Choroid plexus epithelial cell (primary cell): Measurements from ENCODE around the gene F5.
"Not testable (repeated sequence)": the region's sequence is repeated elsewhere in the genome, so short reads cannot be mapped to it uniquely, and the experiment has no call there.

Experiments used
- DNase-seq: peaks from one replicate; pipeline ENCODE4 v3.0.0-alpha.2; 2010; ENCODE audit warnings: low read depth
- H3K4me3 ChIP-seq: 2 replicates; pipeline ENCODE4 v1.5.1; 2011; ENCODE audit warnings: low read depth, mild to moderate bottlenecking, control low read depth, low read length, moderate library complexity
- TF ChIP-seq, protein P1 (sequence below): conservative IDR thresholded peaks from 2 replicates; pipeline ENCODE4 v1.5.1; 2011; ENCODE audit warnings: low read depth, mild to moderate bottlenecking, control low read depth, inconsistent platforms, low read length, moderate library complexity

The F5 gene

DNA sequence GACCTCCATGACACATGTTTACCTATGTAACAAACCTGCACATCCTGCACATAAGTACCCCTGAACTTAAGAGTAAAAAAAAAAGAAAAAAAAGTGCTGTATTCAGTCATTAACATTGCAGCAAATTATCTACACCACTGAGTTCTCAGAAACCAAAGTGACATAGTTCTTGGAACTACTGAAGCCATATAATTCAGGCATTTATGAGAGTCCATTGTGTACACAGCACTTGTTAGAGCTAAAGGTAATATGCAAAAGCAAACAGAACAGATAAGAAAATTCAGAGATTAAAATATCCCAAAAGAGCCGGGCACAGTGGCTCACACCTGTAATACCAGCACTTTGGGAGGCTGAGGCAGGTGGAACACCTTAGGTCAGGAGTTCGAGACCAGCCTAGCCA lies 38.0 kb downstream of the F5 start:
- TF ChIP-seq, protein P1, sequence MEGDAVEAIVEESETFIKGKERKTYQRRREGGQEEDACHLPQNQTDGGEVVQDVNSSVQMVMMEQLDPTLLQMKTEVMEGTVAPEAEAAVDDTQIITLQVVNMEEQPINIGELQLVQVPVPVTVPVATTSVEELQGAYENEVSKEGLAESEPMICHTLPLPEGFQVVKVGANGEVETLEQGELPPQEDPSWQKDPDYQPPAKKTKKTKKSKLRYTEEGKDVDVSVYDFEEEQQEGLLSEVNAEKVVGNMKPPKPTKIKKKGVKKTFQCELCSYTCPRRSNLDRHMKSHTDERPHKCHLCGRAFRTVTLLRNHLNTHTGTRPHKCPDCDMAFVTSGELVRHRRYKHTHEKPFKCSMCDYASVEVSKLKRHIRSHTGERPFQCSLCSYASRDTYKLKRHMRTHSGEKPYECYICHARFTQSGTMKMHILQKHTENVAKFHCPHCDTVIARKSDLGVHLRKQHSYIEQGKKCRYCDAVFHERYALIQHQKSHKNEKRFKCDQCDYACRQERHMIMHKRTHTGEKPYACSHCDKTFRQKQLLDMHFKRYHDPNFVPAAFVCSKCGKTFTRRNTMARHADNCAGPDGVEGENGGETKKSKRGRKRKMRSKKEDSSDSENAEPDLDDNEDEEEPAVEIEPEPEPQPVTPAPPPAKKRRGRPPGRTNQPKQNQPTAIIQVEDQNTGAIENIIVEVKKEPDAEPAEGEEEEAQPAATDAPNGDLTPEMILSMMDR = no peak
- H3K4me3 ChIP-seq = no peak overlapping the region
- no peak for DNase-seq

DNA sequence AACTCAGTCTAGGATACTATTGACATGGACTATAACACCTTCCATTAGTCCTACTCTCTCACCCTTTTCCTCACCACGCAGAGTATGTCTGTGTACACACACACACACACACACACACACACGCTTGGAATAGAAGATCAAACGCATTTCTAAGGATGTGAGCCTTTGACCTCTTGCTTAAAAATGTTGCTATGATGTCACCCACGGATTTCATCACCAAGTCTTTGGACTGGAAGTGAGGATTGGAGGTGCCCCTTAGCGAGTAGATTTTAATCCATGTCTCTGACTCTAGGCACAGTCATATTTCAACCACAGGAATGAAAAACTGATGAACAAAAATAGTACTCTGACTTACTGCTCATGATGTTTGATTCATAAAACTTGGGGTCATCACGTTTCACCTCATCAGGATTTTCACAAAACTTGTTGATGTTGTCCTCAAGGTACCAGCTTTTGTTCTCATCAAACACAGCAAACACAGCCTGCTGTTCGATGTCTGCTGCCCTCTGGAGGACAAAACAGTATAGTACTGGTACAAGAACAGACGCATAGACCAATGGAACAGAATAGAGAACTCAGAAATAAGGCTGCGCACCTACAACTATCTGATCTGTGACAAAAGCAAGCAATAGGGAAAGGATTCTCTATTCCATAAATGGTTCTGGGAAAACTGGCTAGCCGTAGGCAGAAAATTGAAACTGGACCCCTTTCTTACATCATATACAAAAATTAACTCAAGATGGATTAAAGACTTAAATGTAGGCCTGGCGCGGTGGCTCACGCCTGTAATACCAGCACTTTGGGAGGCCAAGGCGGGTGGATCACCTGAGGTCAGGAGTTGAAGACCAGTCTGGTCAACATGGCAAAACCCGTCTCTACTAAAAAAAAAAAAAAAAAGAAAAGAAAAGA lies 39.9 kb downstream of the F5 start:
- TF ChIP-seq, protein P1 = peak; percentile 88
- H3K4me3 ChIP-seq = no peak overlapping the region
- DNase-seq = peak; percentile 94

DNA sequence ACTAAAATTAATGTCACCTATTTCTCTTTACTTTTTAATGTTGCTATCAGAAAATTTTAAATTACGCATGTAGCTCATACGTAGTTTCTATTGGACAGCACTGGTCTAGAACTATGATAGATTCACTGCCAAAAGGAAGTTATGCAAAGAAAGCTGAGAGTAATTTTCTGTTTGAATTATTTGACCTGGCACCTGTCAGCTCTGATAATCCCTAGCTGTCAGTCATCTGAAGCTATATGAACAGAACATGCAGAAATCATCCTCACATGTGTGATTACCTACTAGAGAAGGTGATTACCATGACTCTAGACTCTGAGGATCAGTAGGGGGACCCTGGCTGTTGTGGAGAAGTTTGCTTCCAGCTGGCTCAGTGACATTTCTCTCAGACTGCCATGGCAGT lies 40.8 kb downstream of the F5 start:
- H3K4me3 ChIP-seq = no peak overlapping the region
- TF ChIP-seq, protein P1 = no peak
- no peak for DNase-seq

DNA sequence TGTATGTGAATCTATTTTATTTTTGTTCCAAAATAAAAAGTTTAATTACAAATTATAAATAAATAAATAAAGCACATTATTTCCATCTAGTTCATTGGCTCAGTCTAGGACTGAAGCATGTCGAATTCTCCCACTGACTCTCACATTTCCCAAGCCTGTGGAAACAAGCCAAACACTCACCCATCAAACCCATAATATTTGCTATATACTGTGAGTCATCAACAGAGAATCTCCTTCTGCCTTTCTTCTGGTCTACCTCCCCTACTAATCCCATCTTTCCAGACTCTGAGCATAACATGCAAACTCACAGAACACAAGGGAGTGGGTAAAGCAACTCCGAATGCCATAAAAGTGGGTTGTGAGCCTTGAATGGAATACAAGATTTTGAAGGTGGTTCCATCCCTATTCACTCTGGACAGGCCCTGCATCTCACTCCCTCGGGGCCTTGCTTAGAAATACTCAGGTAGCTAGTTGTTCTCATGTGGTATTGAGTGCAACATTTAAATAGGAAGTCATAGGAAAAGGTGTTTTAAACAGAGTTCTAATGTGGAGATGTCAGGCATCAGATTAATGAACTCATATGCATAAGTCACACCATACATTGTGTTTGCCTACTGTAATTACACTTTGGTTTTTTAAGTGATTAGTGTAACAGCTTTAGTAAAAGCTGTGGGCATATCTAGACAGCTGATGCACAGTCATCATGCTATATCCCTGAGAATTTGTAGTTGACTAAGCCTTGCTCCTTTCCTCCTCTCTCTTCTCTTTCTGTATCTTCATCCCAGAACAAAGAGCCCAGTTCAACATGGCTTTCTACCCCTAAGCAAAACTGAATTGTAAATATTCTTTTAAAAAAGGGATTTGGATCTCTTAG lies 47.0 kb downstream of the F5 start:
- peak; percentile 93 for DNase-seq
- TF ChIP-seq, protein P1 = no peak
- no peak overlapping the region for H3K4me3 ChIP-seq

DNA sequence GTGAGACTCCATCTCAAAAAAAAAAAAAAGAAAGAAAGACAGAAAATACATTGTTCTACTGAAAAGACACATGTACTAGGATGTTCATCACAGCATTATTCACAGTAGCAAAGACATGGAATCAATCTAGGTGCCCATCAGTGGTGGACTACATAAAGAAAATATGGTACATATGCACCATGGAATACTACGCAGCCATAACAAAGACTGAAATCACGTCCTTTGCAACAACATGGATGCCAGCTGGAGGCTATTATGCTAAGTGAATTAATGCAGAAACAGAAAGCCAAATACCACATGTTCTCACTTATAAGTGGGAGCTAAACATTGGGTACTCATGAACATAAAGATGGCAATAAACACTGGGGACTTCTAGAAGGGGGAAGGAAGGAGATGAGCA lies 51.6 kb downstream of the F5 start:
- TF ChIP-seq, protein P1 = no peak
- DNase-seq = no peak

DNA sequence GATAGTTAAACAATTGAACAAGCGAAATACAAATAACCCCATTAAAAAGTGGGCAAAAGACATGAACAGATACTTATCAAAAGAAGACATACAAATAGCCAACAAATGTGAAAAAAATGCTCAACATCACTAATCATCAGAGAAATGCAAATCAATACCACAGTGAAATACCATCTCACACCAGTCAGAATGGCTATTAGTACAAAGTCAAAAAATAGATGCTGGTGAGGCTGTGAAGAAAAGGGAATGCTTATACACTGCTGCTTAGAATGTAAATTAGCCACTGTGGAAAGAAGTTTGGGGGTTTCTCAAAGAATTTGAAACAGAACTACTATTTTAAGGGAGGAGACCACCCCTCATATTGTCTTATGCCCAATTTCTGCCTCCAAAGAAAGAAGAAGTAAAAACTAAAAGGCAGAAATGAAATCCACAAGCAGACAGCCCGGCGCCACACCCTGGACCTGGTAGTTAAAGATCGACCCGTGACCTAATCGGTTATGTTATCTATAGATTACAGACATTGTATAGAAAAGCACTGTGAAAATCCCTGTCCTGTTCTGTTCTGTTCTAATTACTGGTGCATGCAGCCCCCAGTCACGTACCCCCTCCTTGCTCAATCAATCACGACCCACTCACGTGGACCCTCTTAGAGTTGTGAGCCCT lies 52.6 kb downstream of the F5 start:
- not testable (repeated sequence) for H3K4me3 ChIP-seq, DNase-seq

More for the DNA sequence above, 51.6 kb downstream of the F5 start:
- no peak overlapping the region for H3K4me3 ChIP-seq

DNA sequence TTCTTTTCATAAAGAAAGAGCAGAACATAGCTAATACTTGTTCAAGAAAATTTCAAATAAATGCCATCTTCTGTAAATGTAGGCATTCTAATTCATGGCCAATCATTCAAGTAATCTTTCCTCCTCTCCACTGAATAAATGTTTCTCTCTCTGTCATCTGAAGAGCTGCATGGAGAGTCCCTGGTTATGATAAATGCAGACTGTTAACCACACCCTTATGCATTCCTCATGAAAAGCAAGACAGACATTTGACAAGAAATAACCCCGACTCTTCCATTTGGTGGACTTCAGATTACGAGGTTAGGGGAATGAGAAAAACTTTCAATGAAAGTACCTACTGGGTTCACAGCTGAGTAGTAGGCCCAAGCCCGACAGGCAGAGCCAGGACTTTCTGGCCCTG lies 55.8 kb downstream of the F5 start:
- TF ChIP-seq, protein P1 = no peak
- H3K4me3 ChIP-seq = no peak overlapping the region
- no peak for DNase-seq
